Measurements from ENCODE around the gene ALK. TPM values are rescaled to one million over a fixed set of nuclear protein-coding genes. Genes with fewer than 3 reads are reported as not detected.

ALK gene
- total RNA-seq, 1 experiment from 2014 or later, result 59.6 TPM

DNA sequence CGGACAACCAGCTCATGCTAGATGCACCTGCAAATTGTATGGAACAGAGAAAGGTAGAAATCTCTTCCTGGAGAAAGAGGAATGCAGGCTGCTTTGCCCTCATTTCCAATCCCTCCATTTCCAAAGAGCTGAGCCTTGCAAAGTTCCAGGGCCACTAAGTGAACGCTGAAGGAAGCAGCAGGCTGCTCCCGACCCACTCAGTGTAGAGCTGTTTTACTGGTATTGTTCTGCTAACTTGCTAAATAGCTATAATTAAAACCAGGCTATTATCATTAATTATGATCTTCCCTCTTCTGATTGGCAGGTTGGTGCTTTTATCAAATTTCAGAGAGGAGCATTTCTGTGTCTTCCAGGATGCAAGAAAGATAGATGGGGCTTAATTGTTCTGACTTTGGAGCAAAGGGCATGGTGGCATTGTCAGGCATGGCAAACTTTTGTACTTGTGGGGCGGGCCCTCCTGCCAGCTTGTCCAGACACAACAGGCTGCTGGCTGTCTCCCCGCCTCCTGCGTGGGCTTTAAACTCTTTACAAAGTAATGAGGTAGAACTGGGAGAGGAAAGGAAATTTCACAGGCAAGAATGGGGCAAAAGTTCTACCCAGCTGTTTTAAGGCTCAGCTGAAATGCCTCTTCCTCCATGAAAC is 40.2 kb downstream of the ALK start:
- Histone ChIP-seq H3K27ac (no peak overlapping the region), H3K4me1 (peaks cover 8% of the 10 kb centered on the region; the same call in 1 of the 2 replicates), H3K9me3 (replicated peaks) (no peaks in the 10 kb centered on the region; the same call in 1 of the 2 replicates), H3K4me3 (no peak overlapping the region), H3K36me3 (peaks cover 23% of the 10 kb centered on the region), H3K27me3 (no peaks in the 10 kb centered on the region)
- no peak for DNase-seq

DNA sequence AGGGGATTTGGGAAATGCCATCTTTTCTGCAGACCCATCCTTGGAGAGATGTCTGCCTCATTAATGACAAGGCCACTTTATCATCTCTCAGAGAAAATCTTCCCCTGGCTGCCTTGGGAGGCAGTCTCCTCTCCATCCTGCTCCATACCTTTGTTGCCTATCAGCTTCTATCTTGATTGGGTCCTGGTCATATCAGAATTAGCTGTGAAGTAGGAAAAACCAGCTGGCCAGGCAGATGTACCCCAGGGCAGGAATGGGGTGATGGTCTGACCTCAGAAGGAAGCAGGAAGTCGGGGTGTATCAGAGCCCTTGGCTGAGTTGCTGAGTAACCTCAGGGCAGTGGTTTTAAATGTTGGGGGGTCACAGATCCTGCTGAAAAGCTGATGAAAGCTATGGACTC is 41.3 kb downstream of the ALK start:
- peaks cover 29% of the 10 kb centered on the region for H3K36me3 ChIP-seq
- no peak overlapping the region for H3K27ac ChIP-seq
- H3K9me3 ChIP-seq (replicated peaks), result no peaks in the 10 kb centered on the region; the same call in 1 of the 2 replicates
- no peaks in the 10 kb centered on the region for H3K27me3 ChIP-seq
- H3K4me1 ChIP-seq, result peaks cover 8% of the 10 kb centered on the region; the same call in 1 of the 2 replicates
- H3K4me3 ChIP-seq, result no peak overlapping the region
- DNase-seq, result no peak

- Histone ChIP-seq H3K27me3 (no peaks in the 10 kb centered on the region), H3K9me3 (replicated peaks) (no peaks in the 10 kb centered on the region), H3K36me3 (peaks cover 29% of the 10 kb centered on the region), H3K4me3 (no peak overlapping the region), H3K27ac (no peak overlapping the region), H3K4me1 (peaks cover 8% of the 10 kb centered on the region; the same call in 1 of the 2 replicates)
- DNase-seq, result peak in 1 of 2 experiments; percentile 20
Observed at GRCh38 chr2:29879456-29879855, 41.9 kb downstream of the ALK start.

DNA sequence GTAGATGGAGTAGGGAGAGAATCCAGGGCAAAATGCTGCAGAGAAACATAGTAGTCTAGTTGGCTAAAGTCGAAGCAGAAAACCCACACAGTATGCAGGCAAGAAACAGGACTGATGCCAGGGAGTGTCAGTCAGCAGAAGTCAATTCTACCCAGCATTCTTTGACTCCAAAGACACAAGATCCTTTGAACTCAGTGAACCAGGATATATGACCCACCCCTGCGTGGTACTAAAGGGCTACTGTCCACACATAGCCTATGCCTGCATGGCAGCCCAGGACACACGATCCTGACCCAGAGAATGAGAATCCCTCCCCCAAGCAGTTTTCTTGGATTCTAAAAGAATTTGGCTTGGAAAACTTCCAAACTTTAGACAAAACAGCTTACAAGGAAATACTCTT is 42.5 kb downstream of the ALK start:
- Histone ChIP-seq H3K27ac (no peak overlapping the region), H3K4me1 (peaks cover 8% of the 10 kb centered on the region; the same call in 1 of the 2 replicates), H3K27me3 (no peaks in the 10 kb centered on the region), H3K9me3 (replicated peaks) (no peaks in the 10 kb centered on the region), H3K4me3 (no peak overlapping the region), H3K36me3 (peaks cover 27% of the 10 kb centered on the region)
- peak; percentile 15 to 38 for DNase-seq

- DNase-seq, result no peak
- H3K4me1 ChIP-seq, result peaks cover 11% of the 10 kb centered on the region
- H3K4me3 ChIP-seq, result no peak overlapping the region
Observed at GRCh38 chr2:29876374-29876773, 45.0 kb downstream of the ALK start.

GRCh38 chr2:29874745-29875144 is 46.6 kb downstream of the ALK start:
- no peak overlapping the region for H3K27ac ChIP-seq
- H3K4me1 ChIP-seq, result peaks cover 19% of the 10 kb centered on the region
- no peaks in the 10 kb centered on the region for H3K27me3 ChIP-seq
- DNase-seq, result no peak
- no peak overlapping the region for H3K4me3 ChIP-seq
- no peaks in the 10 kb centered on the region for H3K9me3 ChIP-seq (replicated peaks)
- peaks cover 19% of the 10 kb centered on the region for H3K36me3 ChIP-seq

More at GRCh38 chr2:29876374-29876773, 45.0 kb downstream of the ALK start:
- Histone ChIP-seq H3K27me3 (no peaks in the 10 kb centered on the region), H3K36me3 (peaks cover 20% of the 10 kb centered on the region), H3K9me3 (replicated peaks) (no peaks in the 10 kb centered on the region), H3K27ac (no peak overlapping the region)

DNA sequence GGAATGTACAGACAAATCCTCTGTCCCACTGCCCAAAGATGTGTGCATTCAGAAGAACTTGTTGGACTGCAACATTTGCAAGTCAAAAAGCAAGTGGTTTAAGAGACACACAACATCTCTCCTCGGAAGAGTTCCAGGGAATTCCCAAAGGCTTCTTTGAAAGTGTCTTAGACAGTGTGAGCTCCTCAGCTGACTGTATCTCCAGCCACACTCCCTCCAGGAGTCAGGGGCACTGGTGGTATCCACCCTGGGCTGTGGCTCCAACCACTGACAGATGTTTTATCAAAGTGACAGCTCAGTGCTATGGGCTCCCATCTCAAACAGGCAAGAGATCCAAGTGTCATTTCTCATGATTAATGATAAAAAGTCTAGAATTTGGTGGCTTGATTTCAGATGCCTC is 48.5 kb downstream of the ALK start:
- Histone ChIP-seq H3K9me3 (replicated peaks) (no peaks in the 10 kb centered on the region), H3K4me3 (no peak overlapping the region), H3K27me3 (no peaks in the 10 kb centered on the region), H3K27ac (no peak overlapping the region), H3K36me3 (peaks cover 21% of the 10 kb centered on the region), H3K4me1 (peaks cover 11% of the 10 kb centered on the region)
- DNase-seq, result no peak

GRCh38 chr2:29871541-29871940 is 49.8 kb downstream of the ALK start:
- Histone ChIP-seq H3K27ac (no peak overlapping the region), H3K9me3 (replicated peaks) (no peaks in the 10 kb centered on the region), H3K4me3 (no peak overlapping the region), H3K27me3 (no peaks in the 10 kb centered on the region), H3K4me1 (peaks cover 11% of the 10 kb centered on the region), H3K36me3 (peaks cover 14% of the 10 kb centered on the region)
- DNase-seq, result no peak

DNA sequence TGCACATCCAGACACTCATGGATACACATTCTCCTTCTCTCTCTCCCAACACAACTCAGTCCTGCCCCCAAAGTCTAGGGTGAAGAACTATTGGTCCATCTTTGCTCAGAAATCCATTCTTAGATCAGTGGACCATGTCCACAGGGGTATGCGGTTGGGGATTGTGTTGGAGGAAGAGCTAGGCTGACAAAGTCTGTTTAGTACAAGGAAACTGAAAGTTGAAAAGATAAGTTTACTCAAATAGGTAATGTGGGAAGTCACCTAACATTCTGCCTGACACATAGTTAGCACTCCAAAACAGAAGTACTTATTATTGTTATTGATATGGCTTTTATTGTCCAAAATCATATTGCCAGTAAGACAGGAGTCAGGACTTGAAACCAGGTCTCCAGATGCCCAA is 55.9 kb downstream of the ALK start:
- Histone ChIP-seq H3K9me3 (replicated peaks) (no peaks in the 10 kb centered on the region), H3K36me3 (peaks cover 3% of the 10 kb centered on the region; the same call in 1 of the 2 replicates), H3K27ac (no peak overlapping the region), H3K4me1 (no peaks in the 10 kb centered on the region; the same call in 1 of the 2 replicates), H3K4me3 (no peak overlapping the region), H3K27me3 (no peaks in the 10 kb centered on the region)
- no peak for DNase-seq

- Histone ChIP-seq H3K9me3 (replicated peaks) (no peaks in the 10 kb centered on the region), H3K27me3 (no peaks in the 10 kb centered on the region), H3K4me1 (no peaks in the 10 kb centered on the region), H3K4me3 (no peak overlapping the region), H3K36me3 (peaks cover 3% of the 10 kb centered on the region; the same call in 1 of the 2 replicates), H3K27ac (no peak overlapping the region)
- DNase-seq, result no peak
Observed at GRCh38 chr2:29864988-29865387, 56.4 kb downstream of the ALK start.

- H3K4me3 ChIP-seq, result no peak overlapping the region
- DNase-seq, result no peak
- no peak overlapping the region for H3K27ac ChIP-seq
- peaks cover 9% of the 10 kb centered on the region for H3K36me3 ChIP-seq
- H3K9me3 ChIP-seq (replicated peaks), result 0 out of 2 replicates have a peak, but pooled peaks cover 5% of the 10 kb centered on the region
- no peaks in the 10 kb centered on the region for H3K27me3 ChIP-seq
- no peaks in the 10 kb centered on the region for H3K4me1 ChIP-seq
Observed at GRCh38 chr2:29855924-29856639, 65.3 kb downstream of the ALK start.

- Histone ChIP-seq H3K27ac (no peak overlapping the region), H3K4me3 (no peak overlapping the region), H3K36me3 (no peaks in the 10 kb centered on the region)
Observed at GRCh38 chr2:29850794-29851193, 70.6 kb downstream of the ALK start.

DNA sequence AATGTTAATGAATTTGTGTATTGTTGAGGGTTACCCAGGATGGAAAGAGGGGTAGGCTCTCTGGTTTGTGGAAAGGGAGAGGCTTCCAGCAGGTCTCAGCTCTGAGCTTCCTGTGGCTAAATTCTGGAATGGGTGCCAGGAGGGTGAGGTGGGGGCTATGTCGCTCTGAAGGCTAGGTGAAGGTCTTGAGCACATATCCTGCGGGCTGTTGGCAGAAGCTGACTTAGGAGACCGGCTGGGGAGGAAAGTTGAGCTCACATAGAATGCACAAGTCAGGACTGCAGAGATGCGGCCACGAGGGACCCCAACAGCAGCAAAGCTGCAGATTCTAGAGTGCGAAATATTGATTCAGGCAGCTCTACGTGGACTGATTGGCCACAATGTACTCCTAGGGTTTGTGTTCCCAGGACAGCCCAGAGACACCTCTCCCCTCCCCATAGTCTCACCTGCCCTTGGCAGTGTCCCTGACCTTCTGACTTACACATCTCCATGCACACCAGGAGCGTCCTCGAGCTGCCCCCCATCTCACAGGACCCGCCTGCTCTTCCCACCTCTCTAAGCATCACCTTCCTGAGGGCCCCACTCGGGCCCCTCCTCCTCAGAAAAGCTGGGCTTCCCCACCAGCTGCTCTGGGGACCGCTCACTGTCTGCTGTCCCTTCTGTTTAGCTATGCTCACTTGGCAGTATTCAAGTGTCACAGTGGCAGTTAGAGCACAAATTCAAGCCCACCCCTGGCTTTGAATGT is 72.6 kb downstream of the ALK start:
- peak in 1 of 2 experiments; percentile 50 for DNase-seq
- no peak overlapping the region for H3K4me3 ChIP-seq

More at GRCh38 chr2:29850794-29851193, 70.6 kb downstream of the ALK start:
- Histone ChIP-seq H3K27me3 (no peaks in the 10 kb centered on the region), H3K4me1 (peaks cover 28% of the 10 kb centered on the region), H3K9me3 (replicated peaks) (0 out of 2 replicates have a peak, but pooled peaks cover 5% of the 10 kb centered on the region)
- no peak for DNase-seq

DNA sequence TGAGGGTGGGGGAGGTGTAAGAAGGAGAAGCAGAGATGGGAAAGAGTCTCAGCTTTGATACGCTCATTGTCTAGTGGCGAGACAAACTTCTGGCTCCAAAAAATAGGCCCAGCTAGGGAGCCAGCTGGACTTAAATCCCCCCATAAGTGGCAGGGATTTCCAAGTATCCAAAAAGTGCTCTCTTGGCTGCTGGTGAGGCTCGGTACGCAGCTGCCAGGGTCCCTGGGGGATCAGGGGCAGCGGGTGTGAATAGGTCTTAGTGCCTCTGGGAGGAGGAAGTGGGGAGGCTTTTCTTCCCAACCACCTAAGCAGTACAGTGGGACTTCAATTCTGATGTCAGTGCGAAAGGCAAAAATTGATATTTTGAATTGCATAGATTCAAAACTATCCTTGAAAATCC is 73.5 kb downstream of the ALK start:
- Histone ChIP-seq H3K9me3 (replicated peaks) (0 out of 2 replicates have a peak, but pooled peaks cover 3% of the 10 kb centered on the region), H3K36me3 (no peaks in the 10 kb centered on the region), H3K4me1 (peaks cover 33% of the 10 kb centered on the region), H3K27ac (peak overlapping the region; percentile 50), H3K4me3 (no peak overlapping the region), H3K27me3 (no peaks in the 10 kb centered on the region)
- DNase-seq, result peak; percentile 97 to 99

More for the DNA sequence above, 72.6 kb downstream of the ALK start:
- Histone ChIP-seq H3K27me3 (no peaks in the 10 kb centered on the region), H3K27ac (peak overlapping the region; percentile 50; the same call in 1 of the 2 replicates), H3K9me3 (replicated peaks) (0 out of 2 replicates have a peak, but pooled peaks cover 5% of the 10 kb centered on the region), H3K4me1 (peaks cover 33% of the 10 kb centered on the region), H3K36me3 (no peaks in the 10 kb centered on the region)

Data from SJCRH30 (cell line).